GM23248 (cell line): Measurements from ENCODE around the gene NCCRP1.

Source experiments
- EZH2 ChIP-seq: fragments of 200-600 bp; sonication (generic); IDR thresholded peaks from 2 replicates; pipeline ENCODE4 v1.6.1; 2018; ENCODE audit warnings: antibody characterized with exemption, mild to moderate bottlenecking; ENCODE audit not compliant: insufficient read depth, poor library complexity, severe bottlenecking
- EZH2phosphoT487 ChIP-seq: fragments of 200-600 bp; sonication (generic); IDR thresholded peaks from 2 replicates; pipeline ENCODE4 v1.6.1; 2018; ENCODE audit warnings: antibody characterized with exemption, moderate library complexity, mild to moderate bottlenecking, low read depth; ENCODE audit not compliant: insufficient read depth

DNA sequence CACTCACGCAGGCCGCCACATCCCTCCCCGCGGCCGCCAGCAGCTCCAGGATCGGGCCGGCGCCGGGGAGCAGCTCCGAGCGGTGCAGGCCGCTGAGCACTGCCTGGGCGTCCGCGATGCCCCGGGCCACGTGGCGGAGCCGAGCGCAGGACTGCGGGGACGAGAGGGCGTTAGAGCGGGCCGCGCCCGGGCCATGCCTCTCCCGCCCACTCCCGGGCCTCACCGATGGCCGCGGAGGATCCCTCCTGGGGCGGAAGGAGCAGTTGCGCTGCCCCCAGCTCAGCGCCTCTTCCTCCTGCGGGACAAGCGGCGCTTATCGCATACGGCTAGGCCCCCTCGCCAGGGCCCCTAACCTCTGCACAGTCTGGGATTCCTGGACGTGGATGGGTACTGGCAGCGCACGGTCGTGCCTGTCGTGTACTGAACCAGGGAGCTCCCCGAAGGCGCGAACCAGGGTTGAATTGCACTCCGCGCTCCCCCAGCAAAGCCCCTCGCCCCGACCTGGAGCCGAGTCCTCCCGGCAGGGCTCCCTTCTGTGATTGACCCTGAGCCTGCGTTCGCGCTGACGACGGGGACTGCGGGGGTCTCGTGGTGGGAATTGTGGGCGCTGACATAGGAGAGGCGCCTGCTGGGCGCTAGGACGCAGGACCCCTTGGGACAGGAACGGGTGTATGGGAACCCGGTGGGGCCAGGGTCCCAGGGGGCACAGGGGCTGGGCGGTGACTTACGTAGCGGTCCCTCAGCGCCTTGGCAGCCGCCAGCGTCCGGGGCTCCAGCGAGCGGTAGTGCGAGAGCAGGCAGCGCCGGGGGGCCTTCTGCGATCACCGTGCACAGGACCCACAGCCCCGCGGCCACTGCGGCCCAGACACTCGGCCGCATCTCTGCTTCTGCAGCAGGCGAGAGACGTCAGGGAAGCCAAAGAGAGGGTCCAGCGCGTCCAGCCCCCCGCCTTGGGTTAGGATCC, 51.2 kb downstream of the NCCRP1 start:
- TF ChIP-seq EZH2 (peak; percentile 82), EZH2phosphoT487 (no peak)
